IMR-90 (cell line): Measurements from ENCODE around the gene GRK5. TPM values are rescaled to one million over a fixed set of nuclear protein-coding genes. Genes with fewer than 3 reads are reported as not detected.

Experiments used
- CTCF ChIP-seq: conservative IDR thresholded peaks from 2 replicates; pipeline ENCODE4 v1.5.1; 2012; ENCODE audit warnings: mild to moderate bottlenecking, low read depth, low read length, improper control_type of control experiment
- FOS ChIP-seq: fragments of 150-350 bp; IDR thresholded peaks from 2 replicates; pipeline ENCODE4 v1.6.1; 2016; ENCODE audit warnings: low read depth, low read length
- polyA plus RNA-seq, 3 experiments: library from polyadenylated mRNA; depleted of rRNA; stranded (reverse); fragments of >200 nt; gene quantifications; 2 replicates each; pipeline ENCODE4 v1.2.3, GENCODE V29; 2012; ENCODE audit warnings: low replicate concordance in 1 of 3
- total RNA-seq: library from RNA; depleted of rRNA; stranded (reverse); fragments of >200 nt; gene quantifications from 2 replicates; pipeline ENCODE4 v1.2.3, GENCODE V29; 2012

Gene GRK5
- total and polyA plus RNA-seq, 2 of the 4 experiments (the other 2 are of a cell fraction), result 12.9 to 16.3 TPM

GRCh38 chr10:119252470-119253151 lies 45.2 kb downstream of the GRK5 start (continued):
- TF ChIP-seq CTCF (no peak), FOS (no peak)
